ENCODE results near the gene HTR3E. TPM values are rescaled to one million over a fixed set of nuclear protein-coding genes. Genes with fewer than 3 reads are reported as not detected.
A peak's percentile ranks its signal among the peaks of the same experiment; 100 is the strongest.
"Not testable (repeated sequence)": the region's sequence is repeated elsewhere in the genome, so short reads cannot be mapped to it uniquely, and the experiment has no call there.

Gene HTR3E
- total RNA-seq, 2 experiments from 2014 or later = not detected

- Histone ChIP-seq H3K9me3 (ENCODE audit: low read length) (no peaks in the 10 kb centered on the region), H3K27ac (ENCODE audit: low read depth, low read length, poor library complexity, severe bottlenecking) (no peak overlapping the region), H4K20me1 (ENCODE audit: insufficient read depth, low read length) (no peaks in the 10 kb centered on the region), H2AFZ (ENCODE audit: low read length) (no peak overlapping the region), H3K36me3 (ENCODE audit: insufficient read depth, low read length) (no peaks in the 10 kb centered on the region), H3K4me2 (ENCODE audit: low read length) (no peak overlapping the region), H3K79me2 (ENCODE audit: insufficient read depth, low read depth, low read length) (no peaks in the 10 kb centered on the region), H3K4me3 (ENCODE audit: low read depth, low read length, poor library complexity, severe bottlenecking) (no peak overlapping the region), H3K9me2 (ENCODE audit: insufficient read depth, low read length) (no peaks in the 10 kb centered on the region), H3K4me1 (ENCODE audit: insufficient read depth, low read length, poor library complexity, severe bottlenecking) (no peaks in the 10 kb centered on the region)
- BruUV-seq (replicated peaks) = no TSS peak
- intact Hi-C loops (cut with micrococcal nuclease; ENCODE audit: unreplicated experiment) = no loop called here
- TF ChIP-seq CTCF (conservative IDR thresholded peaks at IDR 0.05; ENCODE audit: low read length) (no peak), EZH2phosphoT487 (IDR thresholded peaks at IDR 0.05; ENCODE audit: borderline replicate concordance, low read depth, low read length) (no peak)
- DNase-seq (ENCODE audit: low spot score) = no peak
- ChIA-PET POLR2A (interaction anchor here (0.6 kb wide), 2 partner anchors 99 to 130 kb away, joined by 3 to 4 read pairs; no protein-coding TSS in a partner anchor), CTCF (ENCODE audit: unreplicated experiment) (no interaction called here)
These were observed 19.2 kb downstream of the HTR3E start for GRCh38 chr3:184116017-184116416.

- H4K20me1 ChIP-seq (ENCODE audit: insufficient read depth, low read length) = no peaks in the 10 kb centered on the region
- ChIA-PET POLR2A (interaction anchor here (0.7 kb wide), 1 partner anchor 39 kb away, joined by 3 read pairs; no protein-coding TSS in a partner anchor), CTCF (ENCODE audit: unreplicated experiment) (no interaction called here)
- H3K4me1 ChIP-seq (ENCODE audit: insufficient read depth, low read length, poor library complexity, severe bottlenecking) = no peaks in the 10 kb centered on the region
- H3K9me3 ChIP-seq (ENCODE audit: low read length) = no peaks in the 10 kb centered on the region
- H3K36me3 ChIP-seq (ENCODE audit: insufficient read depth, low read length) = no peaks in the 10 kb centered on the region
- no peak overlapping the region for H3K27ac ChIP-seq (ENCODE audit: low read depth, low read length, poor library complexity, severe bottlenecking)
- TF ChIP-seq EZH2phosphoT487 (IDR thresholded peaks at IDR 0.05; ENCODE audit: borderline replicate concordance, low read depth, low read length) (no peak), CTCF (conservative IDR thresholded peaks at IDR 0.05; ENCODE audit: low read length) (peak; percentile 55; the same call in 1 of the 2 replicates)
- peak; percentile 22 for DNase-seq (ENCODE audit: low spot score)
- BruUV-seq (replicated peaks) = no TSS peak
- no peaks in the 10 kb centered on the region for H3K9me2 ChIP-seq (ENCODE audit: insufficient read depth, low read length)
- H2AFZ ChIP-seq (ENCODE audit: low read length) = no peak overlapping the region
- no peak overlapping the region for H3K4me3 ChIP-seq (ENCODE audit: low read depth, low read length, poor library complexity, severe bottlenecking)
- intact Hi-C loops (cut with micrococcal nuclease; ENCODE audit: unreplicated experiment) = no loop called here
- no peak overlapping the region for H3K4me2 ChIP-seq (ENCODE audit: low read length)
- no peaks in the 10 kb centered on the region for H3K79me2 ChIP-seq (ENCODE audit: insufficient read depth, low read depth, low read length)
These were observed 20.8 kb downstream of the HTR3E start for GRCh38 chr3:184117636-184118035.

- H3K27ac ChIP-seq (ENCODE audit: low read depth, low read length, poor library complexity, severe bottlenecking); H2AFZ ChIP-seq (ENCODE audit: low read length); H3K36me3 ChIP-seq (ENCODE audit: insufficient read depth, low read length); DNase-seq (ENCODE audit: low spot score); H3K4me1 ChIP-seq (ENCODE audit: insufficient read depth, low read length, poor library complexity, severe bottlenecking); H3K4me2 ChIP-seq (ENCODE audit: low read length); CTCF ChIA-PET (ENCODE audit: unreplicated experiment); H3K4me3 ChIP-seq (ENCODE audit: low read depth, low read length, poor library complexity, severe bottlenecking); H3K9me2 ChIP-seq (ENCODE audit: insufficient read depth, low read length); POLR2A ChIA-PET; H3K79me2 ChIP-seq (ENCODE audit: insufficient read depth, low read depth, low read length); H3K9me3 ChIP-seq (ENCODE audit: low read length); BruUV-seq (replicated peaks); H4K20me1 ChIP-seq (ENCODE audit: insufficient read depth, low read length); intact Hi-C loops (cut with micrococcal nuclease; ENCODE audit: unreplicated experiment): not testable (repeated sequence)
These were observed 24.2 kb downstream of the HTR3E start for GRCh38 chr3:184121031-184121430.

Data from OCI-LY7 (cell line).